OCI-LY7 (cell line): ENCODE results near the gene EIF4A2.

Experiments used
- CTCF ChIP-seq: fragments of 200-600 bp; sonication (generic); conservative IDR thresholded peaks from 2 replicates; pipeline ENCODE4 v1.5.1; 2014; ENCODE audit warnings: mild to moderate bottlenecking, antibody characterized with exemption, low read length, moderate library complexity, mixed read lengths
- EZH2phosphoT487 ChIP-seq: fragments of 200-600 bp; sonication (generic); IDR thresholded peaks from 2 replicates; pipeline ENCODE4 v1.6.1; 2018; ENCODE audit warnings: low read depth, borderline replicate concordance, mild to moderate bottlenecking, mixed run types, antibody characterized with exemption, low read length, moderate library complexity, mixed read lengths

GRCh38 chr3:186831798-186832197 lies 48.4 kb downstream of the EIF4A2 start:
- TF ChIP-seq CTCF: no peak
- no peak for TF ChIP-seq EZH2phosphoT487
